ENCODE data around the gene SORCS2. TPM values are rescaled to one million over a fixed set of nuclear protein-coding genes. Genes with fewer than 3 reads are reported as not detected.

Gene SORCS2
- total and polyA plus RNA-seq, 2 of the 13 experiments (the other 11 are each of a cell fraction or from before 2014, with no cell fraction given) = 0.82 to 1.0 TPM

GRCh38 chr4:7160439-7160838, 31.9 kb upstream of the SORCS2 start:
- H3K4me1 ChIP-seq (ENCODE audit: insufficient read depth, low read length) = peaks cover 53% of the 10 kb centered on the region
- H3K9ac ChIP-seq (ENCODE audit: insufficient read depth, low read depth, low read length) = peak overlapping the region; percentile 14; the same call in 1 of the 2 replicates
- peaks cover 1 to 10% of the 10 kb centered on the region in 2 experiments; a peak in 4 of 5 replicates for H3K27me3 ChIP-seq (ENCODE audit: control insufficient read depth in 1 of 2, insufficient read depth in 2 of 2, low read length in 2 of 2)
- ATAC-seq (peak; percentile 73), FAIRE-seq (no peak), DNase-seq (ENCODE audit: low spot score) (no peak)
- CTCF ChIA-PET (ENCODE audit: low intra/inter-chr PET ratio, low total read pairs) = no interaction called here
- no TSS peak for BruUV-seq (replicated peaks)
- no peaks in the 10 kb centered on the region for H3K79me2 ChIP-seq (ENCODE audit: insufficient read depth, low read length)
- H4K20me1 ChIP-seq (ENCODE audit: insufficient read depth, low read length) = no peaks in the 10 kb centered on the region
- no peaks in the 10 kb centered on the region for H3K36me3 ChIP-seq (replicated peaks in 1 of 2; ENCODE audit: control insufficient read depth in 1 of 2, insufficient read depth in 2 of 2, low read length in 2 of 2)
- H2AFZ ChIP-seq (ENCODE audit: low read length) = no peak overlapping the region
- peak overlapping the region in 2 of 3 experiments; percentile 59 to 68; a peak in 5 of 6 replicates for H3K4me3 ChIP-seq (replicated peaks in 1 of 3; ENCODE audit: insufficient read depth in 1 of 3, low read depth in 2 of 3, low read length in 3 of 3)
- no peaks in the 10 kb centered on the region for H3K9me3 ChIP-seq (ENCODE audit: low read length)
- in situ Hi-C loops (cut with HindIII; ENCODE audit: extremely low pct_ligation_motif_present, low pct_unique_long_range_greater_than_20kb) (no loop called here), intact Hi-C loops (cut with micrococcal nuclease; ENCODE audit: unreplicated experiment) (no loop called here)
- H3K4me2 ChIP-seq (ENCODE audit: low read depth, low read length) = peak overlapping the region; percentile 89
- 0% methylated on average over 5 of the region's 11 CpGs for WGBS (ENCODE audit: low lambda C conversion rate)
- POLR2A ChIA-PET = no interaction called here
- H3K27ac ChIP-seq (ENCODE audit: extremely low read length, insufficient read depth, low read length) = no peak overlapping the region
- 0 out of 2 replicates have a peak, but pooled peaks have one; percentile 24 for TF ChIP-seq ZNF280B (CRISPR knock-in tag; IDR thresholded peaks at IDR 0.05; ENCODE audit: borderline replicate concordance)
- peak; percentile 31; the same call in 1 of the 2 replicates for TF ChIP-seq ZNF501 (CRISPR knock-in tag; IDR thresholded peaks at IDR 0.05)
- TF ChIP-seq ZNF609 (CRISPR knock-in tag; IDR thresholded peaks at IDR 0.05; ENCODE audit: borderline replicate concordance) = no peak
- TF ChIP-seq TOPORS (CRISPR knock-in tag; IDR thresholded peaks at IDR 0.05) = no peak
- TF ChIP-seq ZNF383 (CRISPR knock-in tag; IDR thresholded peaks at IDR 0.05; ENCODE audit: borderline replicate concordance) = no peak
- TF ChIP-seq ZNF24 (IDR thresholded peaks at IDR 0.05) = peak; percentile 61; the same call in 1 of the 2 replicates
- TF ChIP-seq DMTF1 (CRISPR knock-in tag; IDR thresholded peaks at IDR 0.05) = no peak
- no peak for TF ChIP-seq ZNF513 (CRISPR knock-in tag; conservative IDR thresholded peaks at IDR 0.05)
- peak; percentile 64; the same call in 1 of the 2 replicates for TF ChIP-seq REL (CRISPR knock-in tag; conservative IDR thresholded peaks at IDR 0.05)
- no peak for TF ChIP-seq ZNF274 (CRISPR knock-in tag; IDR thresholded peaks at IDR 0.05)
- no peak for TF ChIP-seq MZF1 (CRISPR knock-in tag; IDR thresholded peaks at IDR 0.05; ENCODE audit: borderline replicate concordance)
- no peak for TF ChIP-seq ZNF781 (CRISPR knock-in tag; IDR thresholded peaks at IDR 0.05; ENCODE audit: borderline replicate concordance, not compliant biosample characterization)
